HTERT RPE-1 (cell line): ENCODE data around the gene TMEM114.

Source experiments
- in situ Hi-C: fragments of 300-500 bp; cut with MboI; formaldehyde crosslinking; loops from 4 replicates; pipeline ENCODE4 v1.14.3; 2020; ENCODE audit warnings: low sequenced_read_pairs

TMEM114 gene

DNA sequence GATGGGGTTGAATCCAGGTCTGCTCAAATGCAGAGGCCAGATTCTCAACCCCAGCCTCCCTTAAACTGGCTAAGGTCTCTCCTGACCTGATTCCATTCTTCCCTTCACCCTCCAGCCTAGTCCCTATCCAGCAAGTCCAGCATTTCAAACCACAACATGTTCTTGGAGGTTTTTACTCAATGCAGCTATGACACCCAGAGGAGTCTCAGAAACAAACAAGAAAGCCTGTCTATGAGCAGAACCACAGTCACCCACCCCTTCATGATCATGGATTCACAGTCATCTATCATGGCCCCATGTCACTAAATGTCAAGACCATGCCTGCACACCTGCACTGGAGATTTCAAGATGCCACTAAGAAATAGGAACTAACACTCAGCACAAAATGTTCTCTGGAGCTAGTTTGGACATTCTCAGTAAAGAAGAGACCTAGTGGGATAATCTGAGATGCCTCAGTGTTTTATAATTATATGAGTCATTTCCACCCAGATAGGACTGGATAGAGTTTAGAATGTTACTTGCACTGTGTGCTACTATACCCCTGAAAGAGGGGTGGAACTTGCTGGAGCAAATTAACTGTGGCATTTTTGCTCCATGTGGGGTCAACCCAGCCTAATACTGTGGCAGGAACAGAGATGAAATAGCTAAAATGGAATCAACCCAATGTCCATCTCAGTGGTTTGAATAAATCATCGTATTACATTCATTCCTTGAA lies 21.7 kb upstream of the TMEM114 start:
- in situ Hi-C loops, result no loop called here

DNA sequence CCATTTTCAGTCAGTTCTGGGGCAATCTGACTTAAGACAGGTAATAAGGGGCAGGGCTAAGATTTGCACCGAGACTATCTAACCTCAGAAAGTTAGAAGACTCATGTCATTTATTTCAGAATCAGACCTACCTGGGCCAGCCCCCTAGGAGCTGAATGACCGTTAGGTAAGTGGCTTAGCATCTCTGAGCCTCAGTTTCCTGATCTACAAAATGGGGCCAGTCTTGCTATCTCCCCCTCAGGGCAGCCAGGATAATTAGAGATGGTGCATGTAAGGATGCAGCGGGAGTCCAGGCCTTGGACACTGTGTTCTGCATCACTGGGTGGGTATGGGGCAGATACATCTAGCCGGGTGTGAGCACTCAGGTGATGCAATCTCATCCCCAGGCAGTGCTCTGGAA lies 20.8 kb upstream of the TMEM114 start:
- in situ Hi-C loops, result no loop called here

DNA sequence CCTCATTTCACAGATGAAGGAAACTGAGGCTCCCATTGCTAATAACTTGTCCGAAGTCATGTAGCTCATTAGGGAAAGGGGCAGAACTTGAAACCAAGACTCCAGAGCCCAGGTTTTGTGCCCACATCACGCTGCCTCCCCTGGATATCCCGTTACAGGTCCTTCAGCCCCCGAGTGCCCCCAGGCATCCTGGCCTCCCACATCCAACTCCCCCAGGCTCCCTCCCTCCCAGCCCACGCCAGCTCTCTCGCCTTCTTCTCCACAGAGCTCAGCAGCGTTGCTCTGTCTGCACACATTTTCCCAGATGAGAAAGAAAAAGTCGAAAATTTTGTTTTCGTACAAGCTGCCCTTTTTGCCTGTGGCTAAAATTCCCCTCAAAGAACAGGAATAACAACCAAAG lies 16.9 kb upstream of the TMEM114 start:
- in situ Hi-C loops, result no loop called here

DNA sequence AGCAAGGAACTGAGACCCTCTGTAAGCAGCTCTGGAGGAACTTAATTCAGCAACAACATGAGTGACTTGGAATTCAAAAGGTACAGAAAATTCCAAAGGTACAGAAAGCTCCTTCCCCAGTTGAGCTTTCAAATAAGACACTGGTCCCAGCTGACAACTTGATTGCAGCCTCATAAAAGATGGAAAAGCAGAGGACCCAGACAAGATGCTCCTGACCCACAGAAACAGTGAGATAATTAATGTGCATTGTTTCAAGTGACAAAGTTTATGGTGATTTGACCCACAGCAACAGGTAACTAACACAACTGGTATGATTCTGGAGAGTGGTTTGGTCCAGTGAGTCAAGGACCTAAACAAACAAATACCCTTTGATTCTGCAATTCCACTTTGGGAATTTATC lies 15.2 kb upstream of the TMEM114 start:
- in situ Hi-C loops, result no loop called here

DNA sequence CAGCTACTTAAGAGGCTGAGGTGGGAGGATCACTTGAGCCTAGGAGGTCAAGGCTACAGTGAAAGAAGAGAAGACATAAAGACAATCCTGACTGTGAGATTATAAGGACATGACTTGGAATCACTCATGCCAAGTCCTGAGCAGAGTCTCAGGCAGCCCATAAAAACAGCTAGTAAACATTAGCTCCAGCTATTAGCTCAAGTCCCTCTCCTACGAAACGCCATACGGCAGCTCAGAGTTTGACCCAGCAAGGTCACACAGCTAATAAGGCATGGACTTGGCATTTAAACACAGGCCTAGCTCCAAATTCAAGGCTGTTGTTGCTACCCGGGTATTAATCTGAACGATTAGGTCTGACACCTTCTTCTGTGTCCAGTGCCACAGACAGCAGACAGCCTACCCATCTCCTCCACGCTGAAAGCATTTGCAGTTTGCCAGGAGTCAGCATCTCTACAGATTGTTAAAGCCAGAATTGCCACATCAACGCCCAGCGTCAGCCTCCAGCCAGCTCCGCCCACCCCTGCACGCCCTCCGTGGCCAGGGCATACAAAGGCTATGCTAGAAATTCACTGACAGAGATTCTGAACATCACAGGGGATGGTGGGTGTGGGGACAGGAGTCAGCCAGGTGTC lies 9.9 kb upstream of the TMEM114 start:
- in situ Hi-C loops, result no loop called here

DNA sequence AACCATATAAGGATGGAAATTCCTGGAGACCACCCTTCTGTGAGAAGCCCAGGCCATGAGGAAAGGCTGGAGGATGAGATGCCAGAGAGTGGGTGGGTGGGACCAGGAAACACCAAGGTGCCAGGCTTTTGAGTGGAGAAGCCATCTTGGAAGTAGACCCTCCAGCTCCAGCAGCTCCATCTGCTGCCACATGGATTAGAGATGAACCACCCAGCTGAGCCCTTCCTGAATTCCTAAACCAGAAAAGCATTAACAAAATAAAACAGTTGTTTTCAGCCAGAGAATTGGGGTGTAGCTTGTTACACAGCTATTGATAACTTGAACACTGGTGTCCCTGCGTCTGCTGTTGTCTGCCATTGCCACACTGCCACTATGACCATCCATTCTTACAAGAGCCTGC lies 6.3 kb upstream of the TMEM114 start:
- in situ Hi-C loops, result no loop called here

DNA sequence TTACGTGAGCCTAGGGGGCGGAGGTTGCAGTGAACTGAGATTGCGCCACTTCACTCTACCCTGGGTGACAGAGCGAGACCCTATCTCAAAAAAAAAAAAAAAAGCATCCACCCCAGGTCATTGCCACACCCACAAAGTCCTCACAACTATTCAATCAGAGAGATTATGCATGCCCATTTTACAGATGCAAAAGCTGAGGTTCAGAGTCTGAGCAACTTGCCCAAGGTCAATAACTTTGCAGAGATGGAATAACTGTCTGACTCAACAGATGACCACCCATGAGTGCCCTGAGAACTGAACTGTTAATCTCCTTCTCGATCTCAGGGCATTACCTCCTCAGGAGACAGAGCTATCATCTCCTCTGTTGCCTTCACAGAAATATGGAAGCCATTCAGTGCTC lies 5.5 kb upstream of the TMEM114 start:
- in situ Hi-C loops, result no loop called here

DNA sequence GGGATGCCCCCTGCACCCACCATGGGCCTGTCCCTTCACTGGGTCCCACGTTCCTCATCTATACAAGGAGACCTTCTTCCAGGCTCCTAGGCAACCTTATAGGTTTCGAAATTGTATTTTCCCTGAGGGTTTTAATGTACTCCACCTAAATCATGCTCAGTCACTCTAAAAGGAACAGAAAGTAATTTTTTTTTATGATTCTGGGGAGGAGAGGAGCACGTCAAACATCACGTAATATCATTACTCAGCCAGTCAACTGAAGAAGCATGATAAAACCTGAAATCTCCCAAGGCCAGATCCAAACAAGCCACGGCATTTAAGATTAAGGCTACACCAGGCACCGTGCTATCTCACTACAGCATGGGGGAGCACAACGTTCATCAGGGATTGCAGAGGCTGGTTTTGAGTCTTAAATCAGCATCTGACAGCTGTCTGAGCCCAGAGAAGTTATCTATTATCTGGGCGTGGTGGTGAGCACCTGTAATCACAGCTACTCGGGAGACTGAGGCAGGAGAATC lies 3.9 kb upstream of the TMEM114 start:
- in situ Hi-C loops, result no loop called here

DNA sequence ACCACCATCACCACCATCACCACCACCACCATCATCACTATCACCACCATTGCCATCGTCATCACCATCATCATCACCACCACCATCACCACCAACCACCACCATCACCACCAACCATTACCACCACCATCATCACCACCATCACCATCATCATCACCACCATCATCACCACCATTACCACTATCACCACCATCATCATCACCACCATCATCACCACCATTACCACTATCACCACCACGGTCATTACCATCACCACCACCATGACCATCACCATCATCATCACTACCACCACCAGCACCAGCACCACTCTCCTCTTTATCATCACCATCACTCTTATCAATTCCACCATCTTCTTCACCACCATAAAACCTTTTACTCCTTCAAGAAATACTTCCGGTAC lies 1.1 kb upstream of the TMEM114 start:
- in situ Hi-C loops, result no loop called here

DNA sequence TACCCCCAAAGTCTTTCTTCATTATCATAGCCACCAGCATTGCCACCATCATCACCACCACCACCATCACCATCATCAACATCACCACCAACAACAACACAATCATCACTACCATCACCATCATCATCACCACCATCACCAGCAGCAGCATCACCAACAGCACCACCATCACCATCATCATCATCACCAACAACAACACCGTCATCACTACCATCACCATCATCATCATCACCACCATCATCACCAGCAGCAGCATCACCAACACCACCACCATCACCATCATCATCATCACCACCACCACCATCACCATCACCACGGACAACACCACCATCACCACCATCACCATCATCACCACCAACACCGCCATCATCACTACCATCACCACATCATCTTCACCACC lies 500 bp upstream of the TMEM114 start:
- in situ Hi-C loops, result no loop called here

DNA sequence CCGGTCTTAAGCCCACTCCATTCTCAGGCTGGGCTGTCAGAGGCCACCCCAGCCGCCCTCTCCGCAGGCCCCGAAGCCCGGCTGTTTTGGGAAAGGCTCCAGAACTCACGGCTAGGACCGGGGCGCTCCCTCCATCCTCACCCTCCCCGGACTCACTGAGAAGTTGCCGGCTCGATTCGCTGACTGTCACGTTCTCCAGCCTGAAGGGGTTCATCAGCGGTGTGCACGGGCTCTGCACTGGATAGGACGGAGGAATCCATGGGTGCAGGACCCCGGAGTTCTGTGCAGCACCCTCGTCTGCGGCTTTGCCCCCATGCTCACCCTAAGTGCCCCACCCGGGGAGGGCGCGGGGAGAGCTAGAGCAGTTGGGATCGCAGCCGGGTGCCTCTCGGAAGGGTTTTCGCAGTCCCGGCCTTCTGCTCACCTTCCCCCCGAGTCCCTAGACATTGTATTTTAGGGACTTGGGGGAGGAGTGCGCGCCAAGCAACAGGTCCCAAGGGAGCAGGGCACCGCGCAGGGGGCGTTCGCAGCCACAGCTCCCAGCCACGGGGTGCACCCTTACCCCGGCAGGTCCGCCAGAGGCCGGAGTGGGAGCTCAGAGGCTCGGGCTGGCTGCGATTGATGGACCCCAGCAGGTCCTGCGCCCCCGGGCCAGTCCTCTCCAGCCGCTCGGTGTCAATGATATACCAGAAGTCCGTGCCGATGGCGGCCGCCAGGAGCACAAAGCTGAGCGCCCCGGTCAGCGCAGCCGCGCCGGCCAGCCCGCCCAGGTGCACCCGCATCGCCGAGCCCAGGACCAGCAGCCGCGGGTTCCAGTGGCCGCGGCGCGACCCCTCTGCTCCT lies 1.0 kb downstream of the TMEM114 start:
- in situ Hi-C loops, result no loop called here

DNA sequence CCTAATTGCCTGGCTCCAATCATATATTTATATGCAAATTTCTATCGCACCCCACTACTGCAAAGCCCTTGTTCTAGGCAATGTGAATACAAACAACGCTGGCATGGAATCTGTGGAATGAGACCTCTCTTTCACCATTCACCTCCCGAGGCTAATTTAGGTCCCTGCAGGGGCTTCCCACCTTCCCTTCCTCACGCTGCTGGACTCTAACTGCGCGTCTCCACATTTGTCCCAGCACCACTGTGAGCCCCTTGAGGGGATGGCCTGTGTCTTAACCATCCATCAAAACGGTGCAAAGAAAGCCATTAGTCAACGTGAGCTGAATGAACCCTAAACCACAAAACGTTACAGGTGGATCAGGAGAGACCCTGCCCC lies 1.6 kb downstream of the TMEM114 start:
- in situ Hi-C loops, result no loop called here

DNA sequence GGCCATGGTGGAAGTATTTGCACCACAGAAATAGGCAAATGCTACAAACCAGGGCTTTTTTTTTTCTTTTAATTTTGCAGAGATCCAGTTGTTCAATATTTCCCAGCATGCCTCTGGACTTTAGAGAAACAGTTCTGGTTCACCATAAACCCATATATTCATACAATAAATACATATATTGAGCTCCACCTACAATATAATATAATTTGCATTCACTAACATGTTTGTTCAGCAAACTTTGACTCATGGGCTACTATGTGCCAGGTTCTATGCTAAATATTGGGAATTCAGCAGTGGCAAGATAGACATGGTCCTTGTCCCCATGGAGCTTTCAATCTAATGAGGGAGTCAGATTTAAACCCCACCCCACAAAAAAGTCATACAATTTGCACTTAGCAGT lies 3.2 kb downstream of the TMEM114 start:
- in situ Hi-C loops, result no loop called here

DNA sequence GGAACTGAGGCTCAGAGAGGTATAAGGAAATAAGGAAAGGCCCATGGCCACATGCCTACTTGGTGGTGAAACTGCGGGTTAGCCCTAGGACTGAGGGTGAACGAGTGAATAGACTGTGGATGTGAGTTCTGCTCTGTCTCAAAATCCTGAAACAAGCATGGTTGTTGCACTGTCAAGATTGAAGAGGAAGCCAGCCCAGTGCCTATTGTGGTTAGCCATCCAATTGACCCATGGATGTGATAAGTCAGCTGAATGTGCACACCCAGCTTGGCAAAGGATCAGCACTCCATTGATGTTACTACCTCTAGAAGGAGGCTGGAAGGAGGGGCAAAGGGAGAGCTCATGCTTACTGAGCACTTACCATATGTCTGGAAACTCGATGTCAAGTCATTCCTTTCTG lies 4.5 kb downstream of the TMEM114 start:
- in situ Hi-C loops, result no loop called here

DNA sequence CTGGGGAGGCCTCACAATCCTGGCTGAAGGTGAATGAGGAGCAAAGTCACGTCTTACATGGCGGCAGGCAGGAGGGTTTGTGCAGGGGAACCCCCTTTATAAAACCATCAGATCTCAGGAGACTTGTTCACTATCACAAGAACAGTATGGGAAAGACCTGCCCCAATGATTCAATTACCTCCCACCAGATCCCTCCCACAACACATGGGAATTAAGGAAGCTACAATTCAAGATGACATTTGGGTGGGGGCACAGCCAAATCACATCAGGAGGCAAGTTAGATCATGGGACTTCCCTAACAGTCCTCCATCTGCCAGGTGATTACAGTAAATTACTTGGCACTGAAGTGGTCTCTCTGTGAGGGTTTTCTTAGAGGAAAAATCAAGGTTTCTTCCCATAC lies 5.3 kb downstream of the TMEM114 start:
- in situ Hi-C loops, result no loop called here

DNA sequence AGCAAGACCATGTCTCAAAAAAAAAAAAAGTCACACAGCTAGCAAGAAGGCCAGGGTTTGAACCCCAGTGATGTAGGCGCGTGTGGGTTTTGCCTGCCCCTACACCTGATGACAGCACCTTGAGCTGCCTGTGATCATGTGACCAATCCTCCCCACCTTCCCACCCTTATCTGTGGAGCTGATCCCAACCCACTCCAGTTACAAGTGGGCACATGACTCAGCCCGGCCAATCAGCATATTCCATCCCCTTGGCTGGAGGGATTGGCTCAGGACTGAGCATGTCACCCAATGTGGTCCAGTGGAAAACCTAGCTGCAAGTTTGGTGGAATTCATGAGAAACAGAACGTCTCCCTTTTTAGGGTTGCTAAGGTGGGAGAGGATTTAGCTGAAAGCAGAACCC lies 6.6 kb downstream of the TMEM114 start:
- in situ Hi-C loops, result no loop called here

DNA sequence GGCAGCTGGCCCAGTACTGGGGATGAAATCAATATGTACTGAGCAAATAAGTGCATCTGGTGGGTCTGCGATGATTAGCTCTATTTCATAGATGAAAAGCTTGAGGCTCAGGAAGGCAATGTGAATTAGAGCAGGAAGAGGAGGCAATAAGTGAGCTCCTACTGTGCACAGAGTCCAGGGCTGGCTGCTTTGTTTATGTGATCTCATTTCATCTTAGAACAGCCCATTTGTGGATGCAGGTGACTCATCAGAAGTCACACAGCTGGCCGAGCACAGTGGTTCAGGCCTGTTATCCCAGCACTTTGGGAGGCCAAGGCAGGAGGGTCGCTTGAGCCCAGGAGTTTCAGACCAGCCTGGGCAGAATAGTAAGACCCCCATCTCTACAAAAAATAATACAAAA lies 7.1 kb downstream of the TMEM114 start:
- in situ Hi-C loops, result no loop called here

DNA sequence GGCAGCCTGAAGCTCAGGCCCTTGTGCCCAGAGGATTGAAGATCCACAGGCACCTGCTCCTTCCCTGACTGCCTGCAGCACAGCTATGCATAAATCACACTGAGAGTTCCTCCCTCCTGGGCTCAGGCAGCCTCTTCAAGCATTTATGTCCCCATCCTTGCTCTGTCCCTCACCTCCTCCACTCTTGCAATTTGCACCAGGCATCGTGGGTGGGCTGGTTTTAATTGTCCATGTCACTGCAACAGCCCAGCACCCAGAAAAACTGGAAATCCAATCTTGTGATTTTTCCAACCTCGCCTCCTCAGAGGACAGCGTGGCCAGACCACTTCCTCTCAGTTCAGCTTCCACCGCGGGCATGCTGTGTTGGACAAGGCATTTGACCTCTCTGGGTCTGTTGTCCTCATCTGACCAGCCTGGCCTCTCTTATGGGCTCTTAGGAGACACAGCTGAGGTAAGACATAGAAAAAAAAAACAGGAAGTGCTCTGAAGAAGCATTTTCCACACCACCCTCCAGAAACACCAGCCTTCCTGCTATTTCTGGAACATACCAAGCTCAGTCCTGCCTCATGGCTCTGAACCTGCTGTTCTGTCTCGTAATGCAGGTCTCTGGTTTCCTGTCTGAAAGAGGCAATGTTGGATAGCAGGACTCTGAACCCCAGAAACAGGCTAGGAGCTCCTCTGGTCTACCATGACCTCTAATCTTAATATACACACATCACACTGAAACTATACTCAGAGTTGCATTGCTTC lies 8.3 kb downstream of the TMEM114 start:
- in situ Hi-C loops, result no loop called here

DNA sequence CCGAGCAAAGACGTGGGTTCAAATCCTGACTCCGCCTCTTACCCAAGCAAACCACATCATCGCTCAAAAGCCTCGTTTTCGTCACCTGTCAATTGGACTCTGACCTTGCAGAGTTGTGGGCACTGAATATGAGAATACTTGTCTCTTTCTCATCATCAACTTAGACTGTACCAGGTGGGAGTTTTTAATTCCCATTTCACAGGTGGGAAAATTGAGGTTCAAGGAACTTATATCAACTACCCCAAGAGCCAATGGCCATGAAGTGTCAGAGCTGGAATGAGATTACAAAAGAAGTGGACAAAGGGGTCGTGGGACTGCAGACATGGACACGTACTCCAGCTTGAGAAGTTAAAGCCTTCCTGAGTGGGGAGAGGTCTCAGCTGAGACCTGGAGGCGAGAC lies 10.8 kb downstream of the TMEM114 start:
- in situ Hi-C loops, result no loop called here

DNA sequence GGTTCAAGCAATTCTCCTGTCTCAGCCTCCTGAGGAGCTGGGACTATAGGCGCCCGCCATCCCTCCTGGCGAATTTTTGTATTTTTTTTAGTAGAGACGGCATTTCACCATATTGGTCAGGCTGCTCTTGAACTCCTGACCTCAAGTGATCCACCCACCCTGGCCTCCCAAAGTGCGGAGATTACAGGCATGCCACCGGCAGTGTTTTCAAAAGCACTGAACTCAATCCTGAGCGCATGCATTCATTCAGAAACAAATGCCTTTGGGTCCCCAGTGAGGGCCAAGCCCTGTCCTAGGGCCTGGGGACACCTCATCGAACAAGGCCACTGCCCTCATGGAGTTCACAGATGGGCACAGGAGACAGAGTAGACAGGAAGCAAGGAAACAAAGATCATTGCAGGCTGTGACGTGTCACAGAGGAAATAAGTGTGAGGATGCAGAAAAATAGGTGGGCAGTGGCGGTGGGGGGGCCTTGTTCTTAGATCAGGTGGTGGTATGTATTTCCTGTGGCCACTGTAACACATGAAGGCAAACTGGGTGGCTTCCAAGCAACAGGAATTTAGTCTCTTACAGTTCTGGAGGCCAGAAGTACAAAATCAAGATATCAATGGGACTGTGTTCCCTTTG lies 12.5 kb downstream of the TMEM114 start:
- in situ Hi-C loops, result no loop called here
